HL-60 (cell line): ENCODE results near the gene SEC23A.

Experiments
- DNase-seq, 2 experiments: peaks; one replicate each; pipeline ENCODE4 v3.0.0-alpha.2; 2010 to 2020; ENCODE audit warnings: low read depth in 1 of 2, low spot score in 1 of 2
- H3K27ac ChIP-seq: fragments of 250-450 bp; sonication (Bioruptor Pico); replicated peaks from 2 replicates; pipeline ENCODE4 v1.5.1; 2020; ENCODE audit warnings: mild to moderate bottlenecking, moderate library complexity
- H3K27me3 ChIP-seq: fragments of 250-450 bp; sonication (Bioruptor Pico); 2 replicates; pipeline ENCODE4 v1.5.1; 2021; ENCODE audit warnings: mild to moderate bottlenecking, moderate library complexity; ENCODE audit not compliant: insufficient read depth, poor library complexity, severe bottlenecking
- H3K4me3 ChIP-seq: replicated peaks from 2 replicates; pipeline ENCODE4 v1.5.1; 2011; ENCODE audit warnings: mild to moderate bottlenecking, control low read depth, low read length; ENCODE audit not compliant: insufficient read depth
- CTCF ChIP-seq: IDR thresholded peaks from one replicate; pipeline ENCODE4 v1.5.1; 2011; ENCODE audit warnings: low read length, control low read depth, inconsistent platforms; ENCODE audit not compliant: insufficient read depth
- GABPA ChIP-seq: IDR thresholded peaks from 2 replicates; pipeline ENCODE4 v1.6.1; 2012; ENCODE audit warnings: low read depth
- POLR2AphosphoS5 ChIP-seq: IDR thresholded peaks from 2 replicates; pipeline ENCODE4 v1.6.1; 2012; ENCODE audit warnings: low read depth
- REST ChIP-seq: IDR thresholded peaks from 2 replicates; pipeline ENCODE4 v1.6.1; 2012; ENCODE audit warnings: low read depth; ENCODE audit not compliant: insufficient replicate concordance
- SPI1 ChIP-seq: IDR thresholded peaks from 2 replicates; pipeline ENCODE4 v1.6.1; 2012; ENCODE audit warnings: low read depth, mild to moderate bottlenecking, borderline replicate concordance

SEC23A gene

GRCh38 chr14:39114073-39114838 lies 11.2 kb upstream of the SEC23A start, which contains the start of gene GEMIN2:
GEMIN2 (plus strand) TSS chr14:39114323; CDS start chr14:39114339, 16 bp downstream.
- Histone ChIP-seq H3K27ac (peak within 1 kb of the TSS; percentile 78), H3K27me3 (no peaks in the 10 kb centered on the region), H3K4me3 (peak within 1 kb of the TSS; percentile 90)
- DNase-seq: peak; percentile 77 to 95
- TF ChIP-seq CTCF (no peak), SPI1 (no peak), POLR2AphosphoS5 (peak; percentile 68), GABPA (peak; percentile 50; the same call in 1 of the 2 replicates), REST (peak; percentile 30)

- no peak for TF ChIP-seq POLR2AphosphoS5
- Histone ChIP-seq H3K4me3 (peak overlapping the region; percentile 90), H3K27ac (peak overlapping the region; percentile 78), H3K27me3 (no peaks in the 10 kb centered on the region)
- DNase-seq: no peak
Observed at GRCh38 chr14:39113685-39114072, 10.6 kb upstream of the SEC23A start.

GRCh38 chr14:39109893-39110715 lies 7.1 kb upstream of the SEC23A start:
- DNase-seq: no peak
- TF ChIP-seq GABPA: no peak
- TF ChIP-seq SPI1: no peak
- no peak for TF ChIP-seq POLR2AphosphoS5
- TF ChIP-seq REST: no peak
- no peak for TF ChIP-seq CTCF
- Histone ChIP-seq H3K27me3 (no peaks in the 10 kb centered on the region), H3K4me3 (no peak overlapping the region), H3K27ac (no peak overlapping the region)

- no peak overlapping the region for H3K4me3 ChIP-seq
- no peak for DNase-seq
- no peak overlapping the region for H3K27ac ChIP-seq
- no peaks in the 10 kb centered on the region for H3K27me3 ChIP-seq
- TF ChIP-seq POLR2AphosphoS5 (no peak), GABPA (no peak), REST (no peak), CTCF (no peak), SPI1 (no peak)
Observed at GRCh38 chr14:39108791-39109190, 5.8 kb upstream of the SEC23A start.
